ENCODE measurements around the gene SKAP2.
"Not testable (repeated sequence)": the region's sequence is repeated elsewhere in the genome, so short reads cannot be mapped to it uniquely, and the experiment has no call there.

The SKAP2 gene

DNA sequence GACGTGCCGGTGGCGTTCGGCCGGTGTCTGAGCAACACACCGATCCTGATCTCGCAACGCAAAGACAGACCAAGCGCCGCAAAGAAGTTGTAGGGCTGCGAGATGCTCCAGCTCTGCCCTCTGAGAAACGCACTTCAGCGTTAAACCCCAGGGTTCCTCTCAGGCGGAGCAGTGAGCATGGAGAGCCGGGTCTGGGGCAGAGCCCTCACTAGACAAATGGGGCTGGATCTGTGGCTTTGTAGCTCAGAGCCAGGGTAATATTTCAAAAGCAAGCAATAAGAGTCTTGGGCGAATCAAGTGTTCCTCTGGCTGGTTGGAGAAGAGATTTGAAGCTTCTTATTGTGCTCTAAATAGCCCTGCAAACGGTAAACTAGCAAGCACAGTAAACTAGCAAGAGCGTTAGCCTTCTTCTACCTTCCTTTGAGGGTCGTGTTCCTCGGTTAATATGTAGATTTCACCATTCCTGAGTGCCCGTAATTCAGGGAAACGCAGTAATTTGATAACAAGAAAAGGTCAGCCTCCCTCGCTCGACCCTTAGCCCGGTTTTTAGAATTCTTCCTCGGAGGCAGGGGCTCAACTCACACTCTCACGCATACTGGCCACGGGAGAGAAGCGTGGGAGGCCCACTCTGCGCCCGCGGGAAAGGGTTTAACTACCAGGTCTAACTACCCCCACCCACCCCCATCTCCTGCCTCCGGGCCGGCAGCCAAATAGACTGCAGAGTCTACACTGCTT is 6.7 kb downstream of the SKAP2 start:
- DNase-seq (ENCODE audit: low read depth in 2 of 2): no peak

DNA sequence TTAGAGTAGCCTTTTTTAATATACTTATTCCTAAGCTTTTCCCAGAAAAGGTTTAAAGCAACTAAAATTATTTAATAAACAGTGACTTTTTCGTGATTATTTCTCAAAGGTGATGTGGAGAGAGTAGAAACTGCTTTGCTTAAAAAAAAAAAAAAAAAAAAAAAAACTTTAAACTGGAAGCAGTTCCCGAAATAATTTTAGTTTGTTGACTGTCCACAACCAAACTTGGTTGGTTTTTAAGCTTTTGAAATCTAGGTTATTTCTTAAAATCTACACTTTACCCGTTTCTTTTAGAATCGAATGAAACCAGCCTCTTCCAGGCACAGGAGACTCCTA is 7.3 kb downstream of the SKAP2 start:
- DNase-seq (ENCODE audit: low read depth in 2 of 2): no peak

DNA sequence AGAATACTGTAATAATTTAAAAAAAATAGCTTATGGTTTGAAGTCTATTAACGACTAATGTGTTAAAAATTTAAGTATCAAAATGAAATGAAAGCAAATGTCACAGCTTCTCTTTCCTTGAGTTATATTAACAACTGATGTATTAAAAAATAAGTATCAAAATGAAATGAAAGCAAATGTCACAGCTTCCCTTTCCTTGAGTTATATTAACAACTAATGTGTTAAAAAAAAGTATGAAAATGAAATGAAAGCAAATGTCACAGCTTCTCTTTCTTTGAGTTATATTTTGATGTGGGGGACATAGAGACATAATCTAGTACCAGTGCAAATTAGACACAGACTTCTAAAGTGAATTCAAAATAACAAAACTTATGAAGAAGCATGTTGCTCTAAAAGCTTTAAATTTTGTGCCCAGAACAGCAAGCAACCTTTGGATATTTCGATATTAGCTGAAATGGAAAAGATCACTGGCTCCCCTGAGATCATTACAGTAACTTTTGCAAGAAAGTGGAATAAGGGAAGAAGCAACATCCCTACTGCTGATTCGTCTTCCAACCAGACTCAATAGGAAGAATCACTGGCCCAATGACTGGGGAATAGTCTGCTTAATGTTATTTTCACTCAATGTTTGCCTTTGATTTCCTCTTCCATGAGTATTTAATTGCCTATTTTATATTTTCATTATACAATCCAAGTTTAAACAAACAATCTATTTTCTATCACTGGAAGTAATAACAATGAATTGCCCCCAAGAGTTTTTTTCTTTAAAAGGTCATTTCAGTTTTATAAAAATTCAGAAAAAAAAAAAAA is 8.0 kb downstream of the SKAP2 start:
- DNase-seq (ENCODE audit: low read depth in 2 of 2): no peak

DNA sequence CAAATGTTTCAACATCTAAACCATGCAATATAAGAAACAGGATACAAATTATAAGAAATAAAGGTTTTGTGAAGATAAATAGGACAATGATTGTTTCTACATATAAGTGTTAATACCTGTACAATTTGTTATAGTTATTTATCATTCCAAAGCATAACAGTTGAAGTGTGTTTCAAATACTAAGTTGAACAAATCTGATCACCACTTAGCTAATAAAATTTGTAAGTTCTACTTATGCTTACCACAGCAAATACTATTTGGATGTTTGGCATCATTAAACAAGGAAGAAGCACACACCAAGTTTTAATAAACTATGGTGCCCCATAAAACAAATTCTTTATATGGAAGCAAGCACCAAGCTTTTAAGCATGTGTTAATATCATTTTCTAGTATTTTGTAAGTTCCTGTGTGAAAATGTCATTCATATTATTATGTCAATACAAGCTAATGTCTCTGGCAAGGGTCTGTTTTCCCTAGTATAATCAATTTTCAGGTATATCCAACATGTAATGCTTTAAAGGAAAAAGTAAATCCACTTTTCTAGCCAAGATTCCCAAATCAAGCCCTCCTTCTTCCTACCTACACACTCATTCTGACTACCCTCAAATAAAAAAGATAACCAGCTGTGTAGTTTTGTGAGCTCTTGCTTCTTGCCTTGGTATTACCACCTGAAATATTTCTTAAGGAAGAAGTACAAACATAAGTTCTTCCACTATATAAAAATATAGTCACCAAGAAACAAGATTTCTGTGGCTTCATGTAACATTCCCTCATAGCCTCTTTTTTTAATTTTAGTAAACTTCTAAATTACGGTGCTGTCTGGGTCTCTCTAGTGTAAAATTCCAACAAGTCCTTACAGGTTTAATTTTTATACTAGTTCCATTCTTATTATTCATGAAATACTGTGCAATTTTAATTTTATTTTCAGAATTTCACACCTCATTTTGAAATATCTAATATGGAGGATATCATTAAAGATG is 9.2 kb downstream of the SKAP2 start:
- DNase-seq (ENCODE audit: low read depth in 2 of 2): no peak

DNA sequence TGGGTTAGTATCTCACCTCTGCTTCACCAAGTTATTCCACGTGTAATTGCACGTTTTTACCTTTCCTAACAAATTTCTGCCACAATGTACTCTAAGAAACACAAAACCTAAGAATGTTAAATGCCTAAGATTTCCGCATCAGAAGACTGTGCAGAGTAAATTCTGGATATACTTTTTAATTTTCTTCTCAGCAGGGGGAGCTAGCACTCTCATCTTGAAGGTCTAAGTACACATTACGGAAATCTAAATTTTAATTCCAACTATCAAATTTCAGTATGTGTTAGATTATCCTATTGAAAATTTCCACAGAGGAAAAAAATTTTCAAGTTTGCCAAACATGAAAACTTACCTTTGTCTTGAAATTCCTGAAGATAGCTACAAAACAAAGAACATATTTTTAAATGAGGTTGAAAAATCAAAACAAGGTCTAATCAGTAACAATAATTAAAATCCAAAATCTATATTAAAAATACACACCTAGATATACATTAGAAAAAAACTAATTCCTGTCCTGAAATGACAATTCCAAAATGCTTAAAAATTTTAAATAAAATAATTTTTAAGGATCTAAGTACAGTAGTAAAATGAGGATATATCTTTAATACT is 10.5 kb downstream of the SKAP2 start:
- DNase-seq (ENCODE audit: low read depth in 2 of 2): no peak

DNA sequence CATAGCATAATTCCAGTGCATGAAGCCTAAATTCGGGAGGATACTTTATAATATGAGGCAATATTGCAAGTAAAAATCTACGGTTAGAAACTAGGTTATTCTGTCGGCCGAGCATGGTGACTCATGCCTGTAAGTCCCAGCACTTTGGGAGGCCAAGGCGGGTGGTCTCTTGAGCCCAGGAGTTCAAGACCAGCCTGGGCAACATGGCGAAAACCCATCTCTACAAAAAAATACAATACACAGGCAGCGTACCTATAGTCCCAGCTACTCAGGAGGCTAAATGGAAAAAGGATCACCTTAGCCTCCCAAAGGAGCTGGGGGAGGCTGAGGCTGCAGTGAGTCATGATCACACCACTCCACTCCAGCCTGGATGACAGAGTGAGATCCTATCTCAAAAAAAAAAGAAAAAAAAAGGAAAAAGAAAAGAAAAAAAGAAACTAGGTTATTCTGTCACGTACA is 14.2 kb downstream of the SKAP2 start:
- no peak for DNase-seq (ENCODE audit: low read depth in 2 of 2)

DNA sequence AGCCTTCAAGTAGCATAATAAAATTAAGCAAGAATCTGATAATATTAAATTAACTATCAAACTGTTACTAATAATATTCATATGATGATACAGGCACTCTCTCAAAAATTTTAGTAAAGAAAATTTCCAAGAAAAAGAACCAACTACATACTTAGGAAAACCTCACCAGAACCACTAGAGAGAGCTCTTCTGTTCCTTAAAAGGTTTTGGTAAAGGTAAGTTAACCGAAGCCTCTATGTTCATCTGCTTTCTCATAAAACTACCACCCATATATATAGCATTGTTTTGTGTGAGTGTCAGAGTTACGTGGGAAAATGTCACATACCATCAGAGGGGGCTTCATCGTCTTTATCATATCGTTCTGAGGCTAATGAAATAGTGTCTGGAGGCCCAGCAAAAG is 20.7 kb downstream of the SKAP2 start:
- DNase-seq (ENCODE audit: low read depth in 2 of 2): no peak

DNA sequence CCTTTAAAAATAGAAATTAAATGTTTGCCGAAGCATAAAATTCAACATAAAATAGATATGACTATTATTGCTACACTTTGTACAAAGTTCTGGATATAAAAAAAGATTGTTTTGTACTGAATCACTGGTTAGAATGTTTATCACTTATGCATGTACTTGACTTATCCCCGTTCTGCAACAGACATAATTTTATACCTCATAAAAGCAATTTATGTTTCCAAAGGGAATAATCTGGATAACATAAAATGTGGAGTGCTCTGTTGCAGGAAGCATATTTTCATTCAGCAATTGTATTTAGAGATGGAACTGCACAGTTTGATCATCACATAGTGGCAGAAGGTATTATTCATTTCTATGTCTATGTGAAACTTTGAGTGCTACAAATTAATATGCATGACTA is 21.5 kb downstream of the SKAP2 start:
- DNase-seq (ENCODE audit: low read depth in 2 of 2): no peak

DNA sequence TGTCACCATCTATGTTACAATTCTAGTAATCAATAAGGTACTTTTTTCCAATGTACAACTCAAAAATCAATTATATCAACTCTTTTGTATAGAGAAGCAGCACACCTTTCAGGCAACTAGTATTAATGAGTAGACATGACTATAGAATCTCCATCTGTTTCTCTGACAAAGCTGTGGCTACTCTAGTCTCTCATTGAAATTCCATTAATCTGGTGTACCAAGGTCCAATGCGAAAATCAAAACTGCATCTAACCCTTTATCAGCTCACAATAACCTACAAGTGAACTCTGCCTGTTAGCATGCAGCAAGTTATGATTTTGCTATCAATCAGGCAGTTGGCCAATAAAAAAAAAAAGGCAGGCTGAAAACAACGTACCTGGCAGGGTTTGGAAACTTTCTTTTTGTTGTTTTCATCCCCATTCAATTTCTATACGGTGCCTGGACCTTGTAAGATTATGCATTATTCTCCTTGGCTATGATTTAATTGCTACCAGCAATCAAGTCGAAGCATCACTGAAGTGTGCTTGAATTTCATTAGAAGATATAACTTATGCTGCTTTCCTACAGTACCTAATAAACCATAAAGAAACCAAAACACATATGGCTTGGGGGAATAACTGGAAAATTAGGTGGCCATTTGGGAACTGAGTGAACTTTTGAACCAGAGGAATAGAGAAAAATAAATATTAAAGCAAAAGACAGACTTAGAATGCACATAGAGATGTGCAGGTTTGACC is 23.2 kb downstream of the SKAP2 start:
- DNase-seq (ENCODE audit: low read depth in 2 of 2): no peak

DNA sequence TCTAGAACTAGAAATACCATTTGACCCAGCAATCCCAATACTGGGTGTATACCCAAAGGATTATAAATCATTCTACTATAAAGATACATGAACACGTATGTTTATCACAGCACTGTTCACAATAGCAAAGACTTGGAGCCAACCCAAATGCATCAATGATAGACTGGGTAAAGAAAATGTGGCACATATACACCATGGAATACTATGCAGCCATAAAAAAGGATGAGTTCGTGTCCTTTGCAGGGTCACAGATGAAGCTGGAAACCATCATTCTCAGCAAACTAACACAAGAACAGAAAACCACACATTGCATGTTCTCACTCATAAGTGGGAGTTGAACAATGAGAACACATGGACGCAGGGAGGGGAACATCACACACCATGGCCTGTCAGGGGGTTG is 27.6 kb downstream of the SKAP2 start:
- DNase-seq (ENCODE audit: low read depth in 2 of 2): not testable (repeated sequence)

DNA sequence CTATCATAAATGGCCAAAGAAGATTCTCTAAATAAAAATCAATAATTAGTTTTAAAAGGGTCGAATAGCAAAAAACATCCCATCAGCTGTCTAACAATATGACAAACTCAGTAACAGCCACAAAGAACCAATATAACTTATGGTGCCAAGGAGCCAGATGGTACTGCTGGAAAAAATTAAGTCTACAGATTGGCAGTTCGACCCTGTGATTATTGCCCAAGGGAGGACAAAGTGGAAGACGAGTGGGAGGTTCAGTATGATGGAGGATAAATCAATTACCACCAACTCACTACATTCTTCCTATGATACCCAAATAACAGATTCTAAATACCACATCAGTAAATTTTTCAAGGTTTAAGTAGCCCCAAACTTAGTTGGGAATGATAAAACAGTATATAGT is 49.0 kb downstream of the SKAP2 start:
- no peak for DNase-seq (ENCODE audit: low read depth in 2 of 2)

DNA sequence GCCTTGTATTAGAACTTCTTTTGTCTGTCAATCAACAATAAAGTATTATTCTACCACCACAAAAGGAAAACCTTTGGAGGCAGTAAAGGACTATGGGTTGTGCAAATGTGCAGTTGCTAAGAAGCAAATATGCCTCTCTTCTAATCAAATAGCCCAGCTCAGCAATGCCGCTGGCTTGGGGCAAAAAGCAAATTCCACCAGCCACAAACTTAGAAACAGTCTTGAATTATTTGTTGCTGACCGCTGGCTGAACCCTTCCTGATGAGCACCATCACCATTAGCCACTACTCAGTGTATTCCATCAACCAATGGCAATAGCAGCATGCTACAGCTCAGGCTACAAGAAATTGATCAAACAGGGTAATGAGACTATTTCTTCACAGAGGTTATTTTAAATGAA is 51.0 kb downstream of the SKAP2 start:
- no peak for DNase-seq (ENCODE audit: low read depth in 2 of 2)

DNA sequence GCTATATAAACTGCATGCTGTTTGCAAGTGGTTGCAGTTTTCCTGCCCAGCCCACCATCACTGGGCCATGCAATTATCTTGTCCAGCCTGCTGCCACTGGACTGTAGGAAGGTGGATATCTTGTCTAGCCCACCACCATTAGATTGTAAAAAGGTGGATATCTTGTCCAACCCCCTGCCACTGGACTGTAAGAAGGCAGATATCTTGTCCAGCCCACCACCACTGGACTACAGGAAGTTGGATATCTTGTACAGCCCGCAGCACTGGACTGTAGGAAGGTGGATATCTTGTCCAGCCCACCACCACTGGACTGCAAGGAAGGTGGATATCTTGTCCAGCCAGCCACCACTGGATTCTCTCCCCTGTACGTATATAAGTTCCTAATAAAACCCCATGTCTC is 69.8 kb downstream of the SKAP2 start:
- DNase-seq (ENCODE audit: low read depth in 2 of 2): no peak

DNA sequence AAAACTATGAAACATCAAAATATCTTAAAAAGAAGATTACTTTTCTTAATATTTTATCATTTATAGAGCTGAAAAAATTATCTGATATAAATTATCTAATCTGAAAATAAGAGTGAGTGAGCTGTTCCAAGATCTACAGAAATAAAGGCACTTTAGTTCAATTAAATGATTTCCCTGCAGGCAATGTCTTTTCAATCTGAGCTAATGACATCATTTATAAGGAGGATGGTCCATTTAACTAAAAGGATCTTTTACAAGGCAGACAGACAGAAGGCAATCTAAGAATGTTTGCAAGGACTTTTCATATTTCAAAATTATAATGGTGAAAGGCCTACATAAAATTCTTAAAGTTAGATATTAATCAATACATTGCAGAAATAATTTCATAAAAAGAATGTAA is 71.8 kb downstream of the SKAP2 start:
- no peak for DNase-seq (ENCODE audit: low read depth in 2 of 2)

DNA sequence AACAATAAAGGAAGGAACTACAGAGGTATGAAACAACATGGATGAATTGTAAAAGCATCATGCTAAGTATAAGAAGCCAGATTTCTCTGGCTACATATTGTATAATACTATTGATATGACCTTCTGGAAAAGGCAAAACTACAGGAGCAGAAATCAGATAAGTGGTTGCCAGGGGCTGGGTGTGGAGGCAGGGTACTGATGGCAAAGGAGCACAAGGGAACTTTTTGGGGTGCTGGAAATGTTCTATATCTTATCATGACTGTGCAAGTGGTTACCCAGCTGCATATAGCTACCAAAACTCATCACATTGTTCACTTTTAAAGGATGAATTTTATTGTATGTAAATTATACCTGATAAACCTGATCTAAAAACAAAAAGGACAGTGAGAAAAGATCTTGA is 72.4 kb downstream of the SKAP2 start:
- DNase-seq (ENCODE audit: low read depth in 2 of 2): no peak

DNA sequence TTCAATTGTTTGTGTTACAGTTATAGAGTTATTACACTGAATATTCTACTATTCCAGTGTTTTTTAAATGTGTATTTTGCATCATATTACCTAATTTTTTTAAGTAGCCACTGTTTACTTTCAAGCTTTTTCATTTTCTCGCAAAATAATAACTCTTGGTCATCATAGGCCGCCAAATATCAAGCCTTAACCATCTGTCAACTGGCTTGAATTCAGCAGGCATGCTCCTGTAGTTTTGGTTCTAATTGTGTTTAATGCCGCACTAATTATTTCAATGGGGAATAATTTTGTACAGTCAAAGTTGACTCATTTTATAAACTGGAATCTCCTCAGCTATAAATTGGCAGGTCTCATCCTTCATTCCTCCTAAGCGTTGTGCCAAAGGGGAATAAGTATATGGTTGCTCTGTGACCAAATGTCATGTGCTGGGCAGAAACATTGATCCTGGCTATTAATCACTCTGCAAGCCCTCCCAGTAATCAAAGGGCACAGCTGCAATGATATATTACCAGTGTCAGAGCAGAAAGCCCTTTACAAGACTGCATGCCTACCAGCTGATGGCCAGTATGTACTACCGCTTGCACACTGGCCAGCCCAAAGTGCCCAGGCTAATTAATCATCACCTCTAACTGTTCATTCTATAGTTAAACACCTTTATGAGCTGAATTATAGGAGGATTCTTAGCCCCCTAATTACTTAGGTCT is 74.8 kb downstream of the SKAP2 start:
- DNase-seq (ENCODE audit: low read depth in 2 of 2): no peak

DNA sequence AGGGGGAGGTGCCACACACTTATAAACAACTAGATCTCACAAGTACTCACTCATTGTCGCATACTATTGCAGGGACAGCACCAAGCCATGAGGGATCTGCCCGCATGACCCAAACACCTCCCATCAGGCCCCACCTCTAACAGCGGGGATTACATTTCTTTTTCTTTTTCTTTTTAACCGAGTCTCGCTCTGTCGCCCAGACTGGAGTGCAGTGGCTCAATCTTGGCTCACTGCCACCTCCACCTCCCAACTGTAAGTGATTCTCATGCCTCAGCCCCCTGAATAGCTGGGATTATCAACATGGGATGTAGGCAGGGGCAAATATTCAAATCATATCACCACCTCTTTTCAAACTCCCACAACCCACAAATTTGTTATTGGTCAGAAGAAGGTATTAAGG is 76.7 kb downstream of the SKAP2 start:
- DNase-seq (ENCODE audit: low read depth in 2 of 2): no peak

DNA sequence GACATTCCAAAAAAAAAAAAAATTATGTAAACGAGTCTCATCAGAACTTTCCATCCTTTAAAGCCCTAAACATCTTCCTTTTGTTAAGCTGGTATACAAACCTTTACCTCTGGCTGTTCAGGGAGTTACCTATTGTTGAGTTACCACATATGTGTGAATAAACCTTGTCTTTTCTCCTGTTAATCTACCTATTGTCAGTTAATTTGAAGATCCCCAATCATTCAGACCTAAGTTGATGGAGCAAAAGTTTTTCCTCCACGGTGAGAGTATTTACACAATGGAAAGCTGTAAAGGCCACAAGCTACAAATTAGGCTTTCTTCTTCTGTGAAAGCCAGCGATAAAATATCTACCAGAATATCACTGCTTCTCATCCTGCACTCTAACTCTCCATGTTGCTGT is 80.3 kb downstream of the SKAP2 start:
- no peak for DNase-seq (ENCODE audit: low read depth in 2 of 2)

DNA sequence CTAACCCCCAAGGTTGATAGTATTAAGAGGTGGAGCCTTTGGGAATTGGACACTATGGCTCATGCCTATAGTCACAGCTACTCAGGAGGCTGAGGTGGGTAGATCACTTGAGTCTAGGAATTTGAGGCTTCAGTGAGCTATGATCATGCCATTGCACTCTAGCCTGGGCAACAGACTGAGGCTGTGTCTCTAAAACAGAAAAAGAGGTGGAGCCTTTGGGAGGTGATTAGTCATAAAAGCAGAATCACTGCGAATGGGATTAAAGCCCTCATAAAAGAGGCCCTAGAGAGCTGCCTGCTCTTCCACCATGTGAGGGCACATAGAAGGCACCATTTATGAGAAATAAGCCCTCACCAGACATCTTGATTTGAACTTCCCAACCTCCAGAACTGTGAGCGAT is 81.9 kb downstream of the SKAP2 start:
- DNase-seq (ENCODE audit: low read depth in 2 of 2): no peak

DNA sequence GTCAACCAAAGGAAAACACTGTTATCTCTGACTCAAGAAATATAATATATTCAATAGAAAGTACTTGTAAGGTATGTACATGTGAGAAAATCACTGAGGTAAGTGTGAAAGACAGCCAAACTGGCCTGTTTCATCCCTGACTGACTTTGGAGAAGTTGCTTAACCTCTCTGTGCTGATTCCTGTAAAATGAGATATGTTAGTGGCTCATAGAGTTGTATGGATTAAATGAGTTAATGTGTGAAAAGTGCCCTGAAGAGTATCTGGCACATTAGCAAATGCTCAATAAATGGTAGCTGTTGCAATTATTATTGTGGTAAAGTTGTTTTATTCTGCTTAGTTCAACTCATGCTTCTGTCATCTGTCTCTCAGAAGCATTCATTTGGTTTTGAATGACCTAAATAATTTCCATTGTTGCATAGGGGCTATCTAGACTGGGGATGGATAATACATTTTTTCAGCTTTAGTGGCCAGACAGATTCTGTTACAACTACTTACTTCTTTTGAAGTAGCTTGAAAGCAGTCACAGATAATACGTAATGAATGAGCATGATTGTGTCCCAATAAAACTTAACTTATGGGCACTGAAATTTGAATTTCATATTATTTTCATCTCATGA is 84.3 kb downstream of the SKAP2 start:
- no peak for DNase-seq (ENCODE audit: low read depth in 2 of 2)

Measured in stimulated activated CD4-positive, alpha-beta T cell treated with anti-CD3 and anti-CD28 coated beads, Interleukin-1b, Interleukin-23, amount 100 ng/mL, for 1 hour (primary cell).